ENCODE measurements around the gene RBBP8.

RBBP8 gene

DNA sequence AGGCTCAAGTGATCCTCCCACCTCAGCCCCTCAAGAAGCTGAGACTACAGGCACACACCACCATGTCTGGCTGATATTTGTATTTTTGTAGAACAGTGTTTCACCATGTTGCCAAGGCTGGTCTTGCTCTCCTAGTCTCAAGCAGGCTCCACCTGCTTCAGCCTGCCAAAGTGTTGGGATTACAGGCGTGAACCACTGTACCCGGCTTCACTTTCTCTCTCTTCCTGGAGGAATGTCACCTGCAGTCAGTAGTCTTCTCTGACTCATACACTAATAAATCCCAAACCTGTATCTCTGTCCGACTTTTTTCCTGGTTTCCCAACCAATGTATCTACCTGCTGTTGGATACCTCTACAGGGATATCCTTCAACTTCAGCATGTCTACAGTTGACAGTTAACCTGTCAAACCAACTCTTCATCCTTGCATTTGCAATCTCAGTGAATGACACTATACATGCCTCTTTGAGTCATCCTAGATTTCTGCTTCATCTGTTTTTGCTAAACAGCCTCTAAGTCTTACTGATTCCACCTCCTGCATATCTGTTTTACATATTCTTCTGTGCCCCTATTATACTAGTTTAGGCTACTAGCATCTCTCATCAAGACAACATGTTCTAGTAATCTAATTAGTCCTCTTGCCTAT is 54.5 kb downstream of the RBBP8 start:
- Histone ChIP-seq H3K4me3 (no peak overlapping the region), H3K27ac (no peak overlapping the region)
- no peak for DNase-seq (ENCODE audit: low spot score)
- TF ChIP-seq CTCF (IDR thresholded peaks at IDR 0.05): no peak

GRCh38 chr18:22988208-22988607 is 55.1 kb downstream of the RBBP8 start:
- H3K27ac ChIP-seq: no peak overlapping the region
- no peak for DNase-seq (ENCODE audit: low spot score)
- no peak overlapping the region for H3K4me3 ChIP-seq
- TF ChIP-seq CTCF (IDR thresholded peaks at IDR 0.05): no peak

GRCh38 chr18:22998344-22998743 is 65.2 kb downstream of the RBBP8 start:
- no peak for DNase-seq (ENCODE audit: low spot score)
- H3K4me3 ChIP-seq: no peak overlapping the region
- H3K27ac ChIP-seq: no peak overlapping the region
- no peak for TF ChIP-seq CTCF (IDR thresholded peaks at IDR 0.05)

- no peak for DNase-seq (ENCODE audit: low spot score)
- Histone ChIP-seq H3K4me3 (no peak overlapping the region), H3K27ac (no peak overlapping the region)
- no peak for TF ChIP-seq CTCF (IDR thresholded peaks at IDR 0.05)
Measured at GRCh38 chr18:22999212-22999611, 66.1 kb downstream of the RBBP8 start.

DNA sequence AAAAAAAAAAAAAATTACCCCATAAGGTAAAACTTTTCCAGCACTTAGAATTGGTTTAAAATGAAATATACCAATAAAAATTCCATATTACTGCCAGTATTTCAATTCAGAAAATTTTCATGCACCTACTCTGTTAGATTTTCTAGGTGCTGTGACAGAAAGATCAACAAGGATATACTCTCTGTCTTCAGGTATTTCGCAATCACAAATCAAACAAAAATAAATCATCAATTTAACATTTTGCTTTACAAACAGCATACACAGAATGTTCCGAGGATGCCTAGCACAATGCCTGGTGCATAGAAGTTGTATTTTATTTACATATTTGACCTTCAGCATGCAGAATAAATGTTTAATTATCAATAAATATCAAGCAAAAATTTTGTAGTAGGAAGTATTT is 66.5 kb downstream of the RBBP8 start:
- TF ChIP-seq CTCF (IDR thresholded peaks at IDR 0.05): no peak
- no peak overlapping the region for H3K27ac ChIP-seq
- no peak for DNase-seq (ENCODE audit: low spot score)
- no peak overlapping the region for H3K4me3 ChIP-seq

DNA sequence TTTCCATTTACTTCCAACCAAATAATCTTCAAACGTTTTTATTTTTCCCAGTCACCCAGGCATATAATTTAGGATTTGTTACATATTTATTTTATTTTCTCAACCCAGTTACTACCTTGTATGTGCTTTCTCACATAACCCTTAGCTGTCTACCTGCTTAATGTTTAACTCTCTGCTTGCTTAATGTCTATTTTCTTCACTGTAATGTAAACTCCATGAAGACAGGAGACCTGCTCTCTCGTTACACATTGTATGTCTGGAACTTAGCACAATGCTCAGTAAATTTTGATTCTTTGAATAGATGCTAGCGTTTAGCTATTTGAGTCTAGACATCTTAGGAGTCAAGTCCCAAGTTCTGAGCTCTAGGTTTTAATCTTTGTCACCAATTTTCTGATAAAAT is 70.2 kb downstream of the RBBP8 start:
- DNase-seq (ENCODE audit: low spot score): no peak
- H3K27ac ChIP-seq: no peak overlapping the region
- no peak for TF ChIP-seq CTCF (IDR thresholded peaks at IDR 0.05)
- H3K4me3 ChIP-seq: no peak overlapping the region

DNA sequence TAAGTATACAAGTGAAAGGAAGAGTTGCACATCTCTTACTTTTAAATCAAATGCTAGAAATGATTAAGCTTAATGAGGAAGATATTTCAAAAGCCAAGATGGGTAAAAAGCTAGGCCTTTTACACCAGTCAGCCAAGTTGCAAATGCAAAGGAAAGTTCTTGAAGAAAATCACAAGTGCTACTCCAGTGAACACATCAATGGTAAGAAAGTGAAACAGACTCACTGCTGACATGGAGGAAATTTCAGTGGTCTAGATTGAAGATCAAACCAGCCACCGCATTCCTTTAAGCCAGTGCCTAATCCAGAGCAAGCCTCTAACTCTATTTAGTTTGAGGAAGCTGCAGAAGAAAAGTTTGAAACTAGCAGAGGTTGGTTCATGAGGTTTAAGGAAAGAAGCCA is 79.1 kb downstream of the RBBP8 start:
- no peak for TF ChIP-seq CTCF (IDR thresholded peaks at IDR 0.05)
- DNase-seq (ENCODE audit: low spot score): no peak
- Histone ChIP-seq H3K27ac (no peak overlapping the region), H3K4me3 (no peak overlapping the region)
